UCSD-AML1 (cell line): Measurements from ENCODE around the gene STARD13.
"Not testable (repeated sequence)": the region's sequence is repeated elsewhere in the genome, so short reads cannot be mapped to it uniquely, and the experiment has no call there.

ENCODE experiments used
- DNase-seq: peaks from one replicate; lab custom pipeline; 2025; ENCODE audit not compliant: unreplicated experiment; lab: John Stamatoyannopoulos, UW

Gene STARD13

DNA sequence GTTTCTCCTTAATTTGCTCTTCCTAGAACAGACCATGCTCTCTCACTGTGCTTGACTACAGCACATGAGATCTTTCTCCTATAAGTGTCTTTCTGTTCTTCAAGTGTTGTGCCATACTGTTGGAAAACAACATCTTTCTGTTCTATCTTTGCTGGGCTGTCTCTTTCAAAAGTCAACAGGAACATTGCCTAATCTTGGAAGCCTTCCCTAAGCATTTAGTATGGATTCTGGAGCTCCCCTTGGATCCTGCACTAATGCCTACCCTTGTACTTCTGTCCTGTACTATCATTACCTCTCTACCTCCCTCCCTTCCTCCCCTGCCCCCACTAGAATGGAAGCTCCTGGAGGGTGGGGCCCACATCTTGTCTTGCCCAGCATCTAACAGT is 26.8 kb downstream of the STARD13 start:
- DNase-seq, result no peak

DNA sequence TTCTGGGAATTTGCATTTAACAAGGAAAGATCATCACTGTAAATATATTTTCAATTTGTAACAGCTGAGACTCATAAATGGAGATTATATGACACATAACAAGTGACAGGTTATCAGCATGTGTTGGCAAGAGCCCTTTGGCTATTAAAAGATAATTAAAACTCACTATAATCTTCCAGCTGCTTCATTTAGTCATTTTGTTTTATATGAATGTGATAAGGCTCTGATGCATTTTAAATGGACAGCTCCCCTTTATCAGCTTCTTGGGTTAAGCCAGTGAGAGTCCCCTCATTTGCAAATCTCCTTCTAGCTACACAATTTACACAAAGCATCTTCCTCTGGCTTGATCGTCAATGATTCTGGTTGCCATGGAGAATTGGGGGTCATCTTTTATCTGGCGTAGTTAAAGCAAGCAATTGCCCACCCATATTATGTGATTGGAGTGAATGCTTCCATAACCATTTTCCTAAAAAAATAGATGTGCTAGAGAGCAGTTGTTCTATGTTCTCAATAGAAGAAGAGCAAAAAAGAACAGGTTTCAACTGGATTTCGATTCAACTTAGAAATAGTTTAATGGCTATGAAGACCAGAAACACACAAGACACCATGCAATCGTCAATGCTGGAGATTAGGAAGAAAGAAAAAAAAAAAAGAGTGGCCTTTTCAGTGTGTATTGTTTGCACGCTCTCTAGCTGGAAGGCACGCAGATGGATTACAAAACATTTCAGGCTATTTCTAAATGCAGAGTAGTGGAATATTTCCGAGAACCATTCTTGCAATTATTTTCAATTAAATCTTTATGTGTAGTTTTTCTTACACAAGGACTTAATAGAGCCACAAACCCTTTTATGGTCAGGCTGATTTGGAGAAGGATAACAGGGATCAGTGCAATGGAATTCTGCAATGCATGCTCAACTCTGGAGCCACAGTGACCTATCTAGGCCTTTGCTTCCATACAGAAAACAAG is 27.4 kb downstream of the STARD13 start:
- no peak for DNase-seq

DNA sequence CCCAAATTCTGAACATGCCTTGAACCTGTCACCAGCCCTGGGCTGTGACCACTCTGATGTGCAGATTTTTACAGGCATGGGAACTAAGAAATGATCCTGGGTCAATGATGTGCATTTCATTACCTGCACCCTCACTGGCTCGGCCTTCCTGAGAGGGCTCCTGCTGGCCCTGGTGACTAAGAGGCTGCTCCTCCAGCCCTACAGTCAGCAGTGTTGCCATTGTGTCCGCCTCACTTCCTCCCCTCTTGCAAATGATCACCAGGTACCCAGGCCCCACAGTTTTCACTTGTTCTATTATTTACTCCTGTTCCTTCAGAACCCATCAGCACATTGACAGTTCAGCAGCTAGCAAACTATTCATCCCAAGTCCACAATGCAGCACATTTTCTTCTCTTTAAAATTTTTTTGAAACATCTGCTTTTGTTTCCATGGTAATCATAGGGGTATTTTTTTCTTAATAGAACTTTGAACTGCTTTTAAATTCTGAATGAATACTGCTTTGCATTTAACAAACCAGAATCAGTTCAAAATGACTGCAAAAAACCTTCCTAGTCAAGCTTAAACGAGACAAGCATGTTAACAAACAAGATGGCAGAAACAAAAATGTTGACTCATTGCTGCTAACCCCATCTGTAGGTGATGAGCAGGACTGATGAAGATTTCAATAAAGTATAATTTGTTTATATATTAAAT is 29.3 kb downstream of the STARD13 start:
- no peak for DNase-seq

- no peak for DNase-seq
These were observed 33.4 kb downstream of the STARD13 start for GRCh38 chr13:33252135-33252534.

GRCh38 chr13:33251131-33251661 is 34.4 kb downstream of the STARD13 start:
- DNase-seq, result no peak

DNA sequence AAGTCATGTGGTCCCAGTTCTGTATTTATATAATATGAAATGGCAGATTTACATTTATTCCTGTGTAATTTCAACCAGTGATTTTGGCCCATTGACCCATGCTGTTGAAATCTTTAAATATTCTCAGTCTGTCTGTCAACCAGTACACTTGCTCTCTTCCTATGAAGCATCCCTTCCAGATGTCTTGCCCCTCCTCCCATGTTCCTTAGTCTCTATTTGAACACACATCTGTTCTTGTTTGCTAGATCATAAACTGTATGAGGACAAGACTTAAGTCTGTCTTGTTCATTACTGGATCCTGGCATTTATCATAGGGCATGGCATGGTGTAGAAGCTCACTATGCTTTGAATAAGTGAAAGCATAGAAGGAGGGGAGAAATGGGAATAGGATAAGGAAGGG is 34.9 kb downstream of the STARD13 start:
- no peak for DNase-seq

- no peak for DNase-seq
These were observed 35.7 kb downstream of the STARD13 start for GRCh38 chr13:33249894-33250293.

DNA sequence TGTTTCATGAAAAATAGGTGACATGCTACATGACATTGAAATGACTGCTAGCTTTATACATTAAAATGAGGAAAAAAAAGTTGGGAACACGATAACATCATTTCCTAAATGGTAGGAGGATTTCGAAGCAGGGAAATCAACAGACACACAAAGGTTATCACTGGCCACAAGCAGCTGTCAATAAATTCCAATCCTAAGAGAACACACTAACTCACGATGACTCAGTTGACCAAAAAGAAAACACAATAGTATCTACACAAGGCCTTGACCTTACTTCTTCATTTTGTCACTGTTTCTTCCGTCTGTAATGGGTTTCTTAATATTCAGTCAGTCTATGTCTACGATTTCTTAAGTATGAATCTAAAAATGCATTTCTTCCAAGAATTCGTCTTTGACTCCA is 36.5 kb downstream of the STARD13 start:
- DNase-seq, result no peak

DNA sequence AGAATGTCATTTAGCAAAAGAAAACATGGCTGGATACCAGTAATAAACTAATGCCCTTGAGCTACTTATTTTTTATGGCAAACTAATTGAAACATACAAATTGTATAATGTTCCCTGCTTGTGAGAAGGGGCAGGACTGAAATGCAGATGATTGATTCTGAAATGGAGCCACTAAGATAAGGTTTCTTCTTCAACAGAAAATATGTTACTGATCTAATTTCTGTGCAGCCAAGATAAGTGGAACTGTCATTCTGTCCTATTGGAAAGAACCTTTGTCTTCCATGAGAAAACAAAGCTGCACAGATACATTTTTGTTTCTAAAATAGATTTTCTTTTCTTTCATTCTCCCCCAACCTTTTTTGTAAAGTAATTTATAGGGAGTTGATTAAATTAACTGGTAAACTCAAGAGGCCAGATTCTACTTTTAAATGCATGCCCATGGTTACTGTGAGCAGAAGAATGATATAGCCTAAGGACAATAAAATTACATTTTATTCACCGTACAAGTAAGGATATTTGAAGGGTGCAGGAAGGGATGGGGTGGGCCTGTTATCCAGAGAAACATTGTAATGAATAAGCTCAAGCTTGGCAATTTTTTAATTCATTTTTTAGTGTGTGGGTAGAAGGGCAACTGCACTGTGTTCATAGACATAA is 39.9 kb downstream of the STARD13 start:
- DNase-seq, result no peak

DNA sequence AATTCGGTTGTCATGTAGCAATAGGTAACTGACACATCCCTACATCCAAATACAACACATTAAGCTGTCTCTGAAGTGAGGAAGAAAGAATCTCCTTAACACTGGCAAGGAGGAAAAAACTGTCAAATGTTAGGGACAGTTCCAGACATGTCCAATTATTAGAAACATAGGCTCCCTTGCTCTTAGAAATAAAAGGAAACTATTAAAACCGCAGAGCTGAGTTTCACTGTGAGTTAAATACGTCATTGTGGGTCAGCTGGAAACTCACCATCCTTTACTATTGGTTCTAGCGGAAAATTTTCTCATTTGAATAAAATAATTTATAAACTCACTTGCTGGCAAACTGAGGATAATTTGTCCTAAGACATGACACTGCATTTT is 40.7 kb downstream of the STARD13 start:
- no peak for DNase-seq

GRCh38 chr13:33244210-33244906 is 41.2 kb downstream of the STARD13 start:
- no peak for DNase-seq

DNA sequence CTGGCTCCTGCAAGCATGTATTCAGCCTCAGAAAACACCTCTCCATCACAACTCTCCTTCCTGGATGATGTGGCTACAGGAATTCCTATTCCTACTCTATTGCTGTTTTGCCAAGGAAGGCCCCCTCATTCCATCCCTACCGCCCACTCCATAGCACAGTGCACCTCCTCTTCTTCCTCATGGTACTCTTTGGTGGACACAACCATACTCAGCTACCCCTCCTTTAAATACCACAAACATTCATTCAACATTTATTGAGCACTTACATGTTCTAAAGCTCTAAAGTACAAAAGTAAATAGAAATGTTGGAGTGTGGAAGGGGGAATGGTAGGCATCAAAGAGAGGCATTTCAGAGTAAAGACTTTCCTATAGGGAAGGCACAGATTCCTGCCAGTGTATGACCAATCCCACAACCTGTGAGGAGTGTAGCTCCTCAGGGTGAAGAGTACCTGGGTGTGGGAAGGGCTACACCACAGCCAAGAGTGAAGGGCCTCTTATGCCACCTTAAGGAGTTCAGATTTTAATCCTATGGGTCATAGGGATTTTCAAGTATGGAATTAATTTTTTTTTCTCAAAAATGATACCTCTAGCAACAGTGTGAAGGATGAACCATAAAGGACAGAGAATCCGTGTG is 42.5 kb downstream of the STARD13 start:
- no peak for DNase-seq

DNA sequence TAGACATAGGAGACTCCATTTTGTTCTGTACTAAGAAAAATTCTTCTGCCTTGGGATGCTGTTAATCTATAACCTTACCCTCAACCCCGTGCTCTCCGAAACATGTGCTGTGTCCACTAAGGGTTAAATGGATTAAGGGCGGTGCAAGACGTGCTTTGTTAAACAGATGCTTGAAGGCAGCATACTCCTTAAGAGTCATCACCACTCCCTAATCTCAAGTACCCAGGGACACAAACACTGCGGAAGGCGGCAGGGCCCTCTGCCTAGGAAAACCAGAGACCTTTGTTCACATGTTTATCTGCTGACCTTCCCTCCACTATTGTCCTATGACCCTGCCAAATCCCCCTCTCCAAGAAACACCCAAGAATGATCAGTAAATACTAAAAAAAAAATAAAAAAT is 43.2 kb downstream of the STARD13 start:
- DNase-seq, result not testable (repeated sequence)

DNA sequence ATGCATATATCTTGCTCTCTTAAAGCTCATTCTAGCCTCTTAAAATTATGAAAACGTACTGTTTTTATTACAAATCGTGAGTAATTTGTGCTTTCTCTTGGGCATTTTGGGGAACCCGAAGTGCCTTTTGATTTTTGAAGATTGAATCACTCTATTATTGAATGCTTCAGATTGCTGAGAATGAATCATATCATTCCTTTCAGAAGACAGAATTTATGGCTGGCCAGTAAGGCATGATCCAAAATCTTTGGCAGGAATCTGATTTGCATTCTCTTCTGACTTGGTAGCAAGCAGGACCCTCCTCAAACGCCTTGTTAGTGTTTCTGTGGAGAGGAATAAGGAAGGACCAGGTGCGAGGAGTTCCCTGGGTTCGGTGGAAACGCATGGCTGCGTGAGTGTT is 49.5 kb downstream of the STARD13 start:
- DNase-seq, result no peak

DNA sequence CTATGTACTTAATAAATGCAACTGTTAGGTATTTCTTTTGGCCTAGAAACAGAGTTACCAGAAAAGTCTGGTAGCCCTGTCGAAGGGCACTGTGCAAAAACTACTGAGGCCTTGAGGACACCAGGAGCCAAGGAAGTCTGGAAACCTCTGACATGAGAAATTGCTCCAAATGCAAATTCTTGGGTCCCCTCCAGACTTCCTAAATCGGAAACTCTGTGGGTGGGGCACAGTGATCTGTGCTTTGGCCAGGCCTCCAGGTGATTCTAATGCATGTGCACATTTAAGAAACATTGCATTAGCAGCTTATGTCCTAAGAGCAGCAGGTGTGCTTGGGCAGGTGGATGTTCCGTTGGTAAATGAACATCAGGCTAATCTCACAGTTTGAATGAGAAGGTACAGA is 50.0 kb downstream of the STARD13 start:
- DNase-seq, result no peak

DNA sequence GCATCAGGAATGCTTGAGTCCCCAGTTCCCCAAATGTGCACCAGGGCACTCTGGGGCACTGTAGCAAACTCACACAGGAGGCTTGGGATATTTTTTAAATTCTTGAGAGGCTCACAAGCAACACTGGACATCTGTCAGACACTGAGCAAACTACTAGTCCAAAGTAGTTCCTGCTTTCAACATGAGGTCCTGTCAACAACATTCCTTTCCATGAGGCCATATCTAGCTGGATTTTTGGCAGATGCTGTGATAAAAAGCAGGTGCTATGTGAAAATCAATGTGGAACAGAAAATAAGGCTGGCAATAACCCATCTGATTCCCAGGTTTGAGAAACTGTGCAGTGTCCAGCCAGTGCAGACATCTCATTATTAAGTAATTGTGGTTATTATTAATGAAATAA is 50.5 kb downstream of the STARD13 start:
- DNase-seq, result no peak

GRCh38 chr13:33233547-33233946 is 52.0 kb downstream of the STARD13 start:
- DNase-seq, result no peak

GRCh38 chr13:33232883-33233282 is 52.7 kb downstream of the STARD13 start:
- no peak for DNase-seq

- DNase-seq, result no peak
These were observed 54.2 kb downstream of the STARD13 start for GRCh38 chr13:33231339-33231738.

GRCh38 chr13:33230178-33230881 is 55.2 kb downstream of the STARD13 start:
- DNase-seq, result no peak
